GM19099 (cell line): ENCODE data around the gene AKR7A2.
"Not testable (repeated sequence)": the region's sequence is repeated elsewhere in the genome, so short reads cannot be mapped to it uniquely, and the experiment has no call there.

Experiments
- POLR2A ChIP-seq: IDR thresholded peaks from 3 replicates; pipeline ENCODE4 v1.6.1; 2011; ENCODE audit warnings: low read depth; ENCODE audit not compliant: insufficient read length; ENCODE audit errors: extremely low read depth

Gene AKR7A2

DNA sequence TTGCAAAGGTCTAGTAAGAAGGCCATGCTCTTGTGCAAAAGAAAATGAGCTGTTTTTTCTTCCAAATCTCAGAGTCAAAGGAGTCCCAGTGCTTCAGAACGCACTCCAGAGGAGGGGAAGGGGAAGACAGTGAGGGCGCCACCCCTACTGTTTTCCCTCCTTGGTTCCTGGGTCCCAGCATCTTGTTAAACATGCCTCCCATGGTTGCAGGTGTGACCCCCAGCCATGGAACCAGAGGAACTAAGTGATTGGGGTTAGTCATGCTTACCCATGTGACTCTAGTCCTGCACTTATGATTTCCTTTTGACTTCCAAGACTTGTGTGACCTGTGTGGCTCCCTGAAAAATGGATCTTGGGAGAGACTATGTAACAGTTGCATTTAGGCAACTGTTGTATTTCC lies 17.3 kb downstream of the AKR7A2 start:
- TF ChIP-seq POLR2A: no peak

DNA sequence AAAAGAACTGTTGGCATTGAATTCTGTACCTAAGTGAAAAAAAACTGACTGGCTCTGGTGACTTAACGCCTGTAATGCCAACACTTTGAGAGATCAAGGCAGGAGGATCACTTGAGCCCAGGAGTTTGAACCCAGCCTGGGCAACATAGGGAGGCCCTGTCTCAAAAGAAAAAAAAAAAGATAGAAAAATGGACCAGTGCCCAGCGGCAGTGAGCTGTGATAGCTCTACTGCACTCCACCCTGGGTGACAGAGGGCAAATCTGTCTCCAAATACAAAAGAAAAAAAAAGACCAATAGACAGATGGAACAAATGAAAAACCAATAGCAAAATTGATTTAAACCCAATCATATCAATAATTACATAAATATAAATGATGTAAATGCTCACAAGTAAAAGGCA lies 22.7 kb downstream of the AKR7A2 start:
- TF ChIP-seq POLR2A: no peak

DNA sequence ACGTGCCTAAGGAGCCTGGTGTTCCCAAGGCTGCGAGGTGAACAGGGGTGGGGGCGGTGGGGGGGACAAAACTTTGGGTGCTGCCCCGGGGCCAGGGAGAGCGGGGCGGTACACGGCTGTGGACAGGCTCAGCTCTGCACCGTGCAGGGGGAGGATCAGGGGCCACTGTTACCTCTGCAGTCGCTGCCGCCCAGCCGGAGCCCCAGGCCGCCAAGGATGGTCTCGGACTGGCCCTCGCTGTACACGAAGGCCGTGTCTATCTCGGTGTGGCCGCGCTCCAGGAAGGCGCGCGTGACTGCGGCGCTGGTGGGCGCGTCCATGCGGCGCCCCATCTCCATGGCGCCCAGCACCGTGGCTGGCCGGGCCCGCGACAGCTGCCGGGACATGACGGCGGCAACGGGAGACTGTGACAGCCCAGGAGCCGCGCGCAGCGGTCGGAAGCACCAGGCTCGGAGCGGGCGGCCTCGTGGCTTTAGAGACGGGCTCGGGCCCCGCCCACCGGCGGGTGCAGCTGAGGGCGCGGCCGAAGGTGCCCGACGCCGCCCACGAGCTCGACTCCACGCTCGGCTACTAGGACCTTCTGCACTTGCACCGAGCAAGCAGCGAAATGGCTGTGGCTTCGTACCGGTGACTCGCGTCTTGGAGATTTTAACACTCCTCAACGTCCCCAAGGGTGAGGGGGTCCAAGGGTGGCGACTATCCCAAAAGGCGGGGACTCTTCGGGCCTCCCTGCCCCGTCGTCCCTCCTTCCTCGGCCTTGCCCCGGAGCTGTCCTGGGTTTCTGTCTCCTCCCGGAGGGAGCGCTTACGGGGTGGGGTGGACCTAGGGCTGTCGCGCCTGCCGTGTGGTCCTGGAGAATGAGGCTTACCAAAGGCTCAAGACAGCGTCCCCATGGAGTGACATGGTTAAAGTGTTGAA lies 23.4 kb downstream of the AKR7A2 start, which contains the start of gene AKR7A3:
Gene AKR7A3 (minus strand): TSS at position 447 of the 918 bp plus-strand sequence. CDS start 61 bp downstream, at position 386.
- not testable (repeated sequence) for TF ChIP-seq POLR2A

DNA sequence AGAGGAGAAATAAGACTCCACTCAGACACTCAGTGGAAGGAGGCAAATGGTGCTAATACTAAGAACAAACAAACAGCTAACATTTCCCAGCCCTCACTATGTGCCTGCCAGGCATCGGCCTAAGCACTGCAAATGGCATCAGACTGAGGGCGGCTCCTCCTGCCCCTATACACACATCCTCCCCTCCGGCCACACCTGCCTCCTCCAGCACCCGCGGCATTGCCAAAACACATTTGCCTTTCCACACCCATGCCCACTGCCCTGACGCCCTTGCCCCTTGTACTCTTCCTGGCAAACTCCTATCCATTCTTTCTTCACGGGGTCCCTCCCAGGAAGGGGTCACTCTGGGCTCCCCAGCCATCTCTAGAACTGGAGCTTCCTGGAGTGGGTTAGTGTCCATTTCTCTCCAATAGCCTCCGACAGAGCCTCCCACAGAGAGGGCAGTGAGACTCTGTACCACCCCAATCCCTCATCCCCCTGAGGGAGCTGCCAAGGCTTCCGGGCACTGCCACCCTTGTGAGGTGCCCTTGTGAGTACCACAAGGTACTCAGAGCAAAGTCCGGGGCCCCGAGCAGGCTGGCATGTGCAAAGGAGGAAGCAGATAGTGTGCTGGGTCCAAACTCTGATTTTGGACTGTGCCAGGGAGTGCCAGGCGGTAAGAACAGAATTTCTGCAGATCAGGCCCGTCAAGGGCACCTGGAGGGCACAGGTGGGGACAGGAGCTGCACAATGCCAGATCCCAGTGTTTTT lies 24.3 kb downstream of the AKR7A2 start:
- TF ChIP-seq POLR2A: no peak

DNA sequence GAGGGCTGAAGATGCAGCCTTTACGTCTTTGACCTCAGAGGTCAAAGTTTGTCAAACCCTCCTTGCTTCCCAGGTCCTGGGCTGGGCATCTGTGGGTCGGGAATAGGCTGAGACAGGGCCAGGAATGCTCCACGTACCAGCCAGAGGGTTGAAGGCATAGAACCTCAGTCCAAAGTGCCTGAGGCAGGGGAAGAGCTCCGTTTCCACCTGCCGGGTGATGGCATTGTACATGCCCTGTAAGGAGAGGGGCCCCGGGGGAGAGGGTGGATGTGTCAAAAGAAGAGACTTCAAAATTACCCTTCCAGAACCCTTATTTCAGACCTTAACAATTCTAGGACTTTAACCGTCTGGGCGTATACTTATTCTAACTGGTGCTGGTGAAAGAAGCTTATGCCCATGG lies 27.1 kb downstream of the AKR7A2 start:
- no peak for TF ChIP-seq POLR2A

DNA sequence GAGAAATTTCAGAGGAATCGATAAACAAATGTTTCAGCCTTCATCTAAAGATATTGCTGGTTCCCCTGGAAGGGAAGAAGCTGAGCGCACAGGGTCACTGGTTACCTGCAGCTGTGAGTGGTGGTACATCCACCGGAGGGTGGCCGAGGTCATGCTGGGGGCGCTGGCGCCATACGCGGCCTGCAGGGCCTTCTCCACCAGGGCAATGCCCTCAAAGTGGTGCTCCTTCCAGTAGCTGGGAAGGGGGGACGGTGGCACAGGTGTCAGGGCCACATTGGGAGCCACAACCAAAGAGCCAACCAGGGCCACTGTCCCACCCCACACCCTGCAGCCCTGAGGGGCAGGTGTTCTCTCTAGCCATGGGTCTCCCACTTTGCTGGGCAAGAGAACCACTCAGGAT lies 28.1 kb downstream of the AKR7A2 start:
- no peak for TF ChIP-seq POLR2A

DNA sequence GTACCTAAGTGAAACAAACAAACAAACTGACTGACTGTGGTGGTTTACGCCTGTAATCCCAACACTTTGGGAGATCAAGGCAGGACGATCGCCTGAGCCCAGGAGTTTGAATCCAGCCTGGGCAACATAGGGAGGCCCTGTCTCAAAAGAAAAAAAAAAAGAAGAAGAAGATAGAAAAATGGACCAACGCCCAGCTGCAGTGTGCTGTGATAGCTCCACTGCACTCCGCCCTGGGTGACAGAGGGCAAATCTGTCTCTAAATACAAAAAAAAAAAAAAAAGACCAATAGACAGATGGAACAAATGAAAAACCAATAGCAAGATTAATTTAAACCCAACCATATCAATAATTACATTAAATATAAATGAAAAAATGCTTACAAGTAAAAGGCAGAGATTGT lies 37.3 kb downstream of the AKR7A2 start:
- no peak for TF ChIP-seq POLR2A

DNA sequence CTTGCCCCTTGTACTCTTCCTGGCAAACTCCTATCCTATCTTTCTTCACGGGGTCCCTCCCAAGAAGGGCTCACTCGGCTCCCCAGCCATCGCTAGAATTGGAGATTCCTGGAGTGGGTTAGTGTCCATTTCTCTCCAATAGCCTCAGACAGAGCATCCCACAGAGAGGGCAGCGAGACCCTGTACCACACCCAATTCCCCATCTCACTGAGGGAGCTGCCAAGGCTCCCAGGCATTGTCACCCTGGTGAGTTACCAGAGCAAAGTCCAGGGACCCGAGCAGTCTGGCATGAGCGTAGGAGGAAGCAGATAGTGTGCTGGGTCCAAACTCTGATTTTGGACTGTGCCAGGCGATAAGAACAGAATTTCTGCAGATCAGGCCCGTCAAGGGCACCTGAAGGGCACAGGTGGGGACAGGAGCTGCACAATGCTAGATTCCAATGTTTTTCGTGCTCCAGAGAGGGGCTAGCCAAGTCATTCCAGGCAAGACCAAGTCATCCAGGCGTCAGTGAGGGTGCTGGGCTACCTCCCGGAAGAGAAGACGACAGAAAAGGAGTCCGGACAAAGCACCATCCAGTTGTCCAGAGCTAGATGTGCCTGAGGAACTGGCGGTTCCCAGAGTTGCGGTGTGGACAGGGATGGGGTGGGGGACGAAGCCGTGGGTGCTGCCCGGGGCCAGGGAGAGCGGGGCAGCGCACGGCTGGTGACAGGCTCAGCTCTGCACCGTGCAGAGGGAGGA lies 38.7 kb downstream of the AKR7A2 start:
- no peak for TF ChIP-seq POLR2A

DNA sequence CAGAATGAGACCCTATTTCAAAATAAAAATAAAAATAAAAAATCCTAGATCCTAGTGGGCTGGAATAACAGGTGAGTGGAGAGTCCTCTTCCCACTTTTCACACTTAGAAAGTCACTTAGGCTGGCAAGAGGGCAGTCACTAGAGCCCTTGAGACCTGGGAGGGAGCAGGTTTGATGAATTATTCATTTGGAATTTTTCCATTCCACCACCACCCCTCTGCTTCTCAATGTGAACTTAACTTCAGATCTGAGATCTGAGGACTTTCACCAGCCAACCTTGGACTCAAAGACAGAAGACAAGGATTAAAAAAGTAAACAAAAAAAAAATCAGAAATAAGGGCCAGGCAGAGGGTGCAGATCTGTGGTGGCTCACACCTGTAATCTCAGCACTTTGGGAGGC lies 39.9 kb downstream of the AKR7A2 start:
- TF ChIP-seq POLR2A: no peak

DNA sequence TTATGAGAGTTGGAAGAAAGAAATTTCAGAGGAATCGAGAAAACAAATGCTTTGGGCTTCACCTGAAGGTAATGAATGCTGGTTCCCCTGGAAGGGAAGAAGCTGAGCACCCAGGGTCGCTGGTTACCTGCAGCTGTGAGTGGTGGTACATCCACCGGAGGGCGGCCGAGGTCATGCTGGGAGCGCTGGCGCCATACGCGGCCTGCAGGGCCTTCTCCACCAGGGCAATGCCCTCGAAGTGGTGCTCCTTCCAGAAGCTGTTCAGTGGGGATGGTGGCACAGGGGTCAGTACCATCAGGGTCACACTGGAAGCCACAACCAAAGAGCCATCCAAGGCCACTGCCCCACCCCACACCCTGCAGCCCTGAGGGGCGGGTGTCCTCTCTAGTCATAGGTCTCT lies 43.5 kb downstream of the AKR7A2 start:
- no peak for TF ChIP-seq POLR2A

DNA sequence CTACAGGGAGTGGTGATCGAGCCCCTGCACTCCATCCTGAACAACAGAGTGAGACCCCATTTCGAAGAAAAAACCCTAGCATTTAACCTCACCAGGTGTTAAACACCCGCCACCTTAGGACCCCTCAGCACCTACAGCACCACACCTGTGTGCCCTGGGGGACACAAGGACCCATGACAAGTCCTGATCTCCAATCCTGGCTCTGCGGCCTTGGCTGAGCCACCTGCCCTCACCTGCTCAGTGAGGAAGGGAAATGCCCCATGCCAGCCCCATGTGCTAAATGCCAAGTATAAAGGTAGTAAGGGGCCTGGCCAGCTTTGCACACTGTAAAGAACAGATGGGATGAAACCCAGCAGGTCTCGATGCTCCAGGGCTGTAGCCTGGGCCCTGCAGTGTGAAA lies 49.2 kb downstream of the AKR7A2 start:
- TF ChIP-seq POLR2A: no peak

DNA sequence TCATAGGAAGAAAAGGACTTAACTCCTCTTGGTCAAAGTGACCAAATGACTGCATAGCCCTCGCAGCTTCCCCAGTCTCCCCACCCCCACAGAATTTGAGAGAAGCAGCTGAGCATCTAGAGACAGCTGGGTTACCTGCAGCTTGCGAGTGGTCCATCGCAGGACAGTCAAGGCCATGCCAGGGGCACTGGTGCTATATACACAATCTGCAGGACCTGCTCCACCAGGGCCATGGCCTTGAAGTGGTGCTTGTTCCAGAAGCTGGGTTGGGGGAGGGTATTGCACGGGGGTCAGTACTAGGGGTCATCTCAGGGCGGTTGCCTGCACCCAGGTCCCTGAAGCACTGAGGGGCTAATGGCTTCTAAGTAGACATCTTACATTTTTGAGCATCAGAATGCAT lies 49.9 kb downstream of the AKR7A2 start:
- TF ChIP-seq POLR2A: no peak

DNA sequence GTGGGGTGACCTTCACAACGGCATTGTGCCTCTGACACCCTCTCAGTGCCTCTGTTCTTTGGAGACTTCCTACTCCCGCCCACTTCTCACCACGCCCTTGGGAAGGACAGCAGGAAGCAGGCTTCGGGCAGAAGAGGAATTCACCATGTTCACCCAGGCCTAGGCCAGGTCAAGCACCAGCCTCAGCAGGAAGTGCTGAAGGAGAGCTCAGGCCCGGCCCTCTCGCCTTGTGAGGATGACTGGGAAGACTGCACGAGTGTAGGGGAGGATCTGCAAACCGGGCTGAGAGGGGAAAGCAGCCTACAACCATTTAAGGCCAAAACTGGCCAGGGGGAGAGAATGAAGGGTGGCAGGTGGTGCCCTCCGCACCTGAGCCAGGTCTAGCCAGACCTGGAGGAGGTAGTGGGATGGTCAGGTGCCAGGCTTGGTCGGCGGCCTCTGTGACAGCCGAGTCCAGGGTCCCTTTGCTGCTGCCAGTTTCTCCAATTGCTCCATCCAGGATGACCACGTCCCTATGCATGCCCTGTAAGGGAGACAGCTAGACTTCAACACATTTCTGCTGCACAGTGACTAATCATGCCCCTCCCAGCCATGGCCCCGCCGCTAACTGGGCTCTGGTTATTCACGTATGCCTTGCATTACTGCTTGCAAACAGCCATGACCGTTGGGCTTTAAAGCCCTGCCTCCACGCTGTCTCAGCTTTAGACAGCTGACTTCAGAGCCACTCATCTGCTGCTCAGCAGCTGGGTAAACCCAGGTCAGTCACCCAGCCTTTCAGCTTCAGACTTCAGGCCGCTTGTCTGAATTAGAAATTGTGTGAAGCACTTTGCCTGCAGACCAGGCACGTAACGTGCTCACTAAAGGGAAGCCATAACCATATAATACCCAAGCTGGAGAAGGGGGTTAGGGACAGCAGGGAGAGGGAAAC lies 51.5 kb downstream of the AKR7A2 start:
- no peak for TF ChIP-seq POLR2A

DNA sequence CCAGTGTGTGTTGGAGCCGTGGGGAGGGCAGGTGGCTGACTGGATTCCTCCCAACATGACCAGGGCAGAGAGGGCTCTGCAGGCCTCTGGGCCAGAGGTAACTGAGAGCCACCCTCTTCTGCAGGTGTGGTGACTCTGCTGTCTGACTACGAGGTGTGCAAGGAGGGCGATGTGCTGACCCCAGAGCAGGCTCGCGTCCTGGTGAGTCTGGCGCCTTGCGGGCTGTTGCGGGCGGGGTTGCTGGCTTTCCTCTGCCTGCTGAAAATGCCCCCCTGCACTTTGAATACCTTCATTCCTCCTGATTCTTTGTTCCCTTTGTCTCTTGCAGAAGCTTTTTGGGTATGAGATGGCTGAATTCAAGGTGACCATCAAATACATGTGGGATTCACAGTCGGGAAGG lies 53.6 kb downstream of the AKR7A2 start:
- no peak for TF ChIP-seq POLR2A

DNA sequence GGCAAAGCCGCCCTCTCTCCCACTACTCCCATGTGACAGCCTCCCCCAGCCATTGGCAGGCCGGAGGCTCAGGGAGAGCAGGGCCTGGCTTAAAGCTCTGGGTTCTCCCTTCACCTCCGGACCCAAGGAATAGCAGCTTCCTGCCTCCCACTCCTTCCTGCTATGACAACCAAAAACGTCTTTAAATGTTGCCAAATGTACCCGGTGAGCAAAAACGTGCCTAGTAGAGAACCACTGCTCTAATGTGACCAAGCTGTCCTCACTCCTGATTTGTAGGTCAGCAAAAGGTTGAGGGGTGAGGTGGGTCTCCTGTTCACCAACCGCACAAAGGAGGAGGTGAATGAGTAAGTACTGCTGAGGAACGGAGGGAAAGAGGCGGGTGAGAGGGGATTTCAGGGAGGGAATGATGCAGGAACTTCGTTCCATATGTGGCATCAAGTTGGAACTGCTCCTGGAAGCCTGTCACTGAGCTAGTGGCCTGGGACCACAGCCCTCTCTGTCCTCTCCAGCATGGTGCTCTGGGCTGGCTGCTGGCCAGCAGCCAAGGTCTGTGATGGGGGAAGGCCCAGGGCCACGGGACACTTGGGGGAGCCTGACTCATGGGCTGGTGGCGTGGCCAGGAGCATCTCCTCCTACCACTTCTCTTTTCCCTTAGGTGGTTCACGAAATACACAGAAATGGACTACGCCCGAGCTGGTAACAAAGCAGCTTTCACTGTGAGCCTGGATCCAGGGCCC lies 54.6 kb downstream of the AKR7A2 start:
- TF ChIP-seq POLR2A: no peak
